HCT116 (cell line): ENCODE results near the gene PCBP3. TPM values are rescaled to one million over a fixed set of nuclear protein-coding genes. Genes with fewer than 3 reads are reported as not detected.

ENCODE experiments used
- ATAC-seq: fragments of 200-7000 bp; cut with Tn5 transposase; 2 replicates; pipeline ENCODE4 v1.9.1; 2020; ENCODE audit warnings: mild to moderate bottlenecking, moderate library complexity
- BruUV-seq: library from RNA; stranded (reverse); fragments of 400-500 nt; replicated peaks from 2 replicates; lab custom pipeline; 2021; lab: Mats Ljungman, UMichigan
- CTCF ChIA-PET: fragments of 300-600 bp; sonication (Branson Sonifier 250); formaldehyde crosslinking; loops from one replicate; lab custom pipeline; 2021; ENCODE audit warnings: antibody characterized with exemption; lab: Charles Lee
- POLR2A ChIA-PET: fragments of 300-600, 350-600 bp; sonication (Branson Sonifier 250); formaldehyde crosslinking; loops from one replicate; lab custom pipeline; 2021; ENCODE audit warnings: antibody characterized with exemption; lab: Charles Lee
- RAD21 ChIA-PET, 2 experiments: fragments of 300-600 bp; sonication (Branson Sonifier 250); formaldehyde crosslinking; loops; one replicate each; lab custom pipeline; 2023; ENCODE audit warnings: low total read pairs in 2 of 2; ENCODE audit not compliant: uncharacterized antibody in 2 of 2, unreplicated experiment in 2 of 2, low non-redundant PET in 1 of 2; lab: Charles Lee
- DNase-seq: peaks from one replicate; pipeline ENCODE4 v3.0.0-alpha.2; 2010; ENCODE audit warnings: low read depth, low spot score
- H2AFZ ChIP-seq: fragments of 200-600 bp; shearing (Covaris generic), sonication (generic); 2 replicates; pipeline ENCODE4 v1.6.1; 2017; ENCODE audit warnings: low read depth, mixed run types, mixed read lengths, antibody characterized with exemption, low read length; ENCODE audit not compliant: poor library complexity, severe bottlenecking
- H3K27ac ChIP-seq: 2 replicates; pipeline ENCODE4 v1.5.1; 2012; ENCODE audit warnings: low read depth, low read length
- H3K27me3 ChIP-seq: fragments of 200-600 bp; sonication (generic); 2 replicates; pipeline ENCODE4 v1.6.1; 2016; ENCODE audit warnings: mixed run types, low read length, mixed read lengths; ENCODE audit not compliant: insufficient read depth
- H3K36me3 ChIP-seq, 2 experiments: fragments of 200-500 bp in 1 of 2; fragments of 200-600 bp in 1 of 2; sonication (Bioruptor generic) in 1 of 2; sonication (generic) in 1 of 2; 2 replicates each; pipeline versions ENCODE4 v1.5.1 to v1.6.1; 2014 to 2016; ENCODE audit warnings: low read length in 2 of 2, inconsistent platforms in 1 of 2, mixed read lengths in 1 of 2, mixed run types in 1 of 2; ENCODE audit not compliant: insufficient read depth in 2 of 2, control insufficient read depth in 1 of 2
- H3K4me1 ChIP-seq, 2 experiments: fragments of 200-600 bp in 1 of 2; sonication (generic) in 1 of 2; 2 replicates each; pipeline versions ENCODE4 v1.5.1 to v1.6.1; 2012 to 2017; ENCODE audit warnings: low read length in 2 of 2, inconsistent platforms in 1 of 2, mild to moderate bottlenecking in 1 of 2, mixed read lengths in 1 of 2, mixed run types in 1 of 2, moderate library complexity in 1 of 2; ENCODE audit not compliant: insufficient read depth in 2 of 2, control insufficient read depth in 1 of 2
- H3K4me2 ChIP-seq: fragments of 200-600 bp; sonication (generic); 2 replicates; pipeline ENCODE4 v1.6.1; 2017; ENCODE audit warnings: mixed run types, low read length, mixed read lengths
- H3K4me3 ChIP-seq, 2 experiments: fragments of 200-600 bp in 1 of 2; sonication (generic) in 1 of 2; replicated peaks in 1 of 2; 2 replicates each; pipeline ENCODE4 v1.5.1; 2011 to 2016; ENCODE audit warnings: low read length in 2 of 2, control low read depth in 1 of 2, low read depth in 1 of 2, mild to moderate bottlenecking in 1 of 2, mixed read lengths in 1 of 2, mixed run types in 1 of 2
- H3K79me2 ChIP-seq: fragments of 200-600 bp; sonication (generic); 2 replicates; pipeline ENCODE4 v1.6.1; 2017; ENCODE audit warnings: mild to moderate bottlenecking, mixed run types, low read length, moderate library complexity, mixed read lengths; ENCODE audit not compliant: insufficient read depth
- H3K9ac ChIP-seq: fragments of 200-600 bp; sonication (generic); 2 replicates; pipeline ENCODE4 v1.6.1; 2016; ENCODE audit warnings: low read length, mixed read lengths
- H3K9me2 ChIP-seq: fragments of 200-600 bp; sonication (generic), shearing (Covaris generic); 2 replicates; pipeline ENCODE4 v1.6.1; 2017; ENCODE audit warnings: mixed run types, mild to moderate bottlenecking, moderate library complexity; ENCODE audit not compliant: insufficient read depth
- H3K9me3 ChIP-seq, 2 experiments: fragments of 200-500 bp in 1 of 2; fragments of 200-600 bp in 1 of 2; sonication (Bioruptor generic) in 1 of 2; sonication (generic) in 1 of 2; 2 replicates each; pipeline ENCODE4 v1.6.1; 2014 to 2017; ENCODE audit warnings: low read length in 2 of 2, mixed read lengths in 2 of 2, inconsistent platforms in 1 of 2, low read depth in 1 of 2, mild to moderate bottlenecking in 1 of 2, mixed run types in 1 of 2, moderate library complexity in 1 of 2; ENCODE audit not compliant: control insufficient read depth in 1 of 2, insufficient read depth in 1 of 2
- H4K20me1 ChIP-seq: fragments of 200-600 bp; sonication (generic), shearing (Covaris generic); 2 replicates; pipeline ENCODE4 v1.6.1; 2017; ENCODE audit warnings: mixed run types, mild to moderate bottlenecking, moderate library complexity; ENCODE audit not compliant: insufficient read depth
- ATF3 ChIP-seq: IDR thresholded peaks from 2 replicates; pipeline ENCODE4 v1.6.1; 2012
- CBX3 ChIP-seq: IDR thresholded peaks from 2 replicates; pipeline ENCODE4 v1.6.1; 2012; ENCODE audit warnings: low read depth
- CEBPB ChIP-seq: IDR thresholded peaks from 2 replicates; pipeline ENCODE4 v1.6.1; 2012; ENCODE audit warnings: low read depth
- CTCF ChIP-seq, 3 experiments: fragments of 200-600 bp in 1 of 3; sonication (generic) in 1 of 3; IDR thresholded peaks in 2 of 3; conservative IDR thresholded peaks in 1 of 3; 2 replicates each; pipeline ENCODE4 v1.5.1; 2012 to 2017; ENCODE audit warnings: low read depth in 2 of 3, low read length in 2 of 3, antibody characterized with exemption in 1 of 3, borderline replicate concordance in 1 of 3, control low read depth in 1 of 3, mild to moderate bottlenecking in 1 of 3, mixed read lengths in 1 of 3, mixed run types in 1 of 3, moderate library complexity in 1 of 3; ENCODE audit not compliant: insufficient read depth in 1 of 3
- ELF1 ChIP-seq: IDR thresholded peaks from 2 replicates; pipeline ENCODE4 v1.6.1; 2012; ENCODE audit warnings: low read depth, borderline replicate concordance
- EZH2 ChIP-seq: fragments of 200-600 bp; sonication (generic); IDR thresholded peaks from 2 replicates; pipeline ENCODE4 v1.6.1; 2017; ENCODE audit warnings: antibody characterized with exemption, mixed run types
- EZH2phosphoT487 ChIP-seq: fragments of 200-600 bp; IDR thresholded peaks from 2 replicates; pipeline ENCODE4 v1.6.1; 2018; ENCODE audit warnings: antibody characterized with exemption, borderline replicate concordance
- FOSL1 ChIP-seq: IDR thresholded peaks from 2 replicates; pipeline ENCODE4 v1.6.1; 2012; ENCODE audit warnings: low read depth
- JUND ChIP-seq: IDR thresholded peaks from 2 replicates; pipeline ENCODE4 v1.6.1; 2012
- POLR2AphosphoS5 ChIP-seq: IDR thresholded peaks from 2 replicates; pipeline ENCODE4 v1.6.1; 2011; ENCODE audit warnings: mild to moderate bottlenecking, low read depth, low read length, moderate library complexity
- RAD21 ChIP-seq: IDR thresholded peaks from 2 replicates; pipeline ENCODE4 v1.6.1; 2012; ENCODE audit warnings: low read depth, mild to moderate bottlenecking
- REST ChIP-seq: IDR thresholded peaks from 2 replicates; pipeline ENCODE4 v1.6.1; 2012; ENCODE audit warnings: low read depth
- SIN3A ChIP-seq: IDR thresholded peaks from 2 replicates; pipeline ENCODE4 v1.6.1; 2012; ENCODE audit warnings: low read depth
- SP1 ChIP-seq: IDR thresholded peaks from 2 replicates; pipeline ENCODE4 v1.6.1; 2012; ENCODE audit warnings: low read depth
- SRF ChIP-seq: IDR thresholded peaks from 2 replicates; pipeline ENCODE4 v1.6.1; 2012; ENCODE audit warnings: low read depth
- TCF7L2 ChIP-seq: IDR thresholded peaks from 2 replicates; pipeline ENCODE4 v1.7.0; 2011; ENCODE audit warnings: borderline replicate concordance, inconsistent platforms; ENCODE audit not compliant: insufficient read depth, insufficient read length; ENCODE audit errors: extremely low read depth
- YY1 ChIP-seq: IDR thresholded peaks from 2 replicates; pipeline ENCODE4 v1.6.1; 2011; ENCODE audit warnings: low read length, low read depth, moderate library complexity, mild to moderate bottlenecking; ENCODE audit not compliant: insufficient replicate concordance; ENCODE audit errors: extremely low read depth
- ZBTB33 ChIP-seq: IDR thresholded peaks from 2 replicates; pipeline ENCODE4 v1.6.1; 2011; ENCODE audit warnings: mild to moderate bottlenecking, low read length, moderate library complexity; ENCODE audit not compliant: insufficient replicate concordance; ENCODE audit errors: extremely low read depth
- ZFX ChIP-seq: fragments of 450-650 bp; IDR thresholded peaks from 2 replicates; pipeline ENCODE4 v1.6.1; 2017
- intact Hi-C: fragments of 100-400 bp; cut with micrococcal nuclease; formaldehyde crosslinking; loops from 2 replicates; pipeline ENCODE4 v1.10.0; 2022
- total RNA-seq: library from RNA; stranded (reverse); gene quantifications from one replicate; pipeline ENCODE4 v1.2.1, GENCODE V29; 2021; ENCODE audit not compliant: unreplicated experiment

The PCBP3 gene
- total RNA-seq, 1 experiment from 2014 or later: 3.1 TPM

GRCh38 chr21:45739218-45740087 lies 95.9 kb downstream of the PCBP3 start:
- CTCF ChIA-PET: no interaction called here
- Histone ChIP-seq H3K9me2 (no peaks in the 10 kb centered on the region), H3K79me2 (no peaks in the 10 kb centered on the region), H3K4me1 (no peaks in the 10 kb centered on the region), H3K27ac (no peak overlapping the region), H3K36me3 (no peaks in the 10 kb centered on the region), H3K4me3 (no peak overlapping the region), H4K20me1 (no peaks in the 10 kb centered on the region), H2AFZ (no peak overlapping the region), H3K27me3 (no peaks in the 10 kb centered on the region), H3K4me2 (no peak overlapping the region), H3K9me3 (no peaks in the 10 kb centered on the region), H3K9ac (no peak overlapping the region)
- ATAC-seq: no peak
- POLR2A ChIA-PET: no interaction called here
- TF ChIP-seq CEBPB (no peak), ATF3 (no peak), ZFX (no peak), ELF1 (no peak), SP1 (no peak), TCF7L2 (no peak), REST (no peak), POLR2AphosphoS5 (no peak), SRF (no peak), YY1 (no peak), SIN3A (no peak), EZH2phosphoT487 (no peak), FOSL1 (no peak), RAD21 (no peak), EZH2 (no peak), CTCF (IDR thresholded peaks at IDR 0.05 in 2 of 3, conservative IDR thresholded peaks at IDR 0.05 in 1 of 3; ENCODE audit: borderline replicate concordance in 1 of 3, insufficient read depth in 1 of 3, low read depth in 2 of 3, low read length in 2 of 3) (no peak), CBX3 (no peak), ZBTB33 (no peak), JUND (no peak)
- DNase-seq: no peak
- RAD21 ChIA-PET: no interaction called here
- intact Hi-C loops: no loop called here
- BruUV-seq: no TSS peak
